HepG2 (cell line): Measurements from ENCODE around the gene ECHDC1. TPM values are rescaled to one million over a fixed set of nuclear protein-coding genes. Genes with fewer than 3 reads are reported as not detected.

Experiments
- ATAC-seq: fragments of 200-7000 bp; cut with Tn5 transposase; 3 replicates; pipeline ENCODE4 v1.9.1; 2020; ENCODE audit warnings: mild to moderate bottlenecking, moderate library complexity
- BruUV-seq: library from RNA; stranded (reverse); fragments of 400-500 nt; replicated peaks from 2 replicates; lab custom pipeline; 2021; lab: Mats Ljungman, UMichigan
- CTCF ChIA-PET: fragments of 300-600 bp; formaldehyde crosslinking; extraction: SDS; loops from one replicate; lab custom pipeline; 2021; ENCODE audit warnings: low total read pairs, inconsistent platforms, low intra/inter-chr PET ratio; lab: Yijun Ruan, JAX
- POLR2A ChIA-PET: fragments of 350-600 bp; sonication (Branson Sonifier 250); formaldehyde crosslinking; loops from one replicate; lab custom pipeline; 2020; ENCODE audit warnings: antibody characterized with exemption, inconsistent platforms; lab: Yijun Ruan, JAX
- DNase-seq: peaks from one replicate; pipeline ENCODE4 v3.0.0-alpha.2; 2015; ENCODE audit warnings: low spot score
- FAIRE-seq: peaks from 3 replicates; lab custom pipeline; 2011; peaks lifted over from hg19 to GRCh38; lab: Jason Lieb, UNC
- H2AFZ ChIP-seq: one replicate; pipeline ENCODE4 v1.6.1; 2011; ENCODE audit warnings: low read length, inconsistent platforms
- H3K27ac ChIP-seq: fragments of 300-600 bp; 3 replicates; pipeline ENCODE4 v1.8.0; 2011; ENCODE audit warnings: mixed run types, mild to moderate bottlenecking, mixed read lengths, low read length, inconsistent platforms; ENCODE audit not compliant: insufficient read depth; ENCODE audit errors: extremely low read length
- H3K27me3 ChIP-seq, 2 experiments: fragments of 200-600 bp in 1 of 2; 2 replicates in 1 of 2; 3 replicates in 1 of 2; pipeline versions ENCODE4 v1.6.0 to v1.8.0; 2011; ENCODE audit warnings: low read length in 2 of 2, mild to moderate bottlenecking in 2 of 2, moderate library complexity in 2 of 2, inconsistent platforms in 1 of 2; ENCODE audit not compliant: insufficient read depth in 2 of 2, control insufficient read depth in 1 of 2
- H3K36me3 ChIP-seq, 2 experiments: fragments of 200-600 bp in 1 of 2; replicated peaks in 1 of 2; 2 replicates in 1 of 2; 3 replicates in 1 of 2; pipeline versions ENCODE4 v1.5.1 to v1.8.0; 2011; ENCODE audit warnings: low read length in 2 of 2, inconsistent platforms in 1 of 2; ENCODE audit not compliant: insufficient read depth in 2 of 2, control insufficient read depth in 1 of 2
- H3K4me1 ChIP-seq: 2 replicates; pipeline ENCODE4 v1.5.1; 2012; ENCODE audit warnings: low read length, inconsistent platforms; ENCODE audit not compliant: insufficient read depth
- H3K4me2 ChIP-seq: 2 replicates; pipeline ENCODE4 v1.6.0; 2011; ENCODE audit warnings: low read depth, low read length, inconsistent platforms
- H3K4me3 ChIP-seq, 3 experiments: fragments of 200-600 bp in 1 of 3; sonication (generic), shearing (Covaris generic) in 1 of 3; replicated peaks in 1 of 3; 2 replicates each; pipeline ENCODE4 v1.5.1; 2011 to 2016; ENCODE audit warnings: low read length in 3 of 3, inconsistent platforms in 2 of 3, low read depth in 2 of 3, mild to moderate bottlenecking in 2 of 3, control low read depth in 1 of 3, mixed read lengths in 1 of 3; ENCODE audit not compliant: insufficient read depth in 1 of 3
- H3K79me2 ChIP-seq: one replicate; pipeline ENCODE4 v1.6.1; 2011; ENCODE audit warnings: low read length, inconsistent platforms; ENCODE audit not compliant: insufficient read depth
- H3K9ac ChIP-seq: 2 replicates; pipeline ENCODE4 v1.6.0; 2011; ENCODE audit warnings: mild to moderate bottlenecking, low read depth, low read length, inconsistent platforms; ENCODE audit not compliant: insufficient read depth
- H3K9me3 ChIP-seq: 2 replicates; pipeline ENCODE4 v1.5.1; 2012; ENCODE audit warnings: mild to moderate bottlenecking, low read length
- H4K20me1 ChIP-seq: 2 replicates; pipeline ENCODE4 v1.6.0; 2011; ENCODE audit warnings: inconsistent platforms, mild to moderate bottlenecking, low read length, moderate library complexity; ENCODE audit not compliant: insufficient read depth
- ARID4A ChIP-seq: sonication (generic); formaldehyde crosslinking; IDR thresholded peaks from 2 replicates; pipeline ENCODE4 v1.5.0; 2020; ENCODE audit warnings: mild to moderate bottlenecking, missing genetic modification reagents, borderline replicate concordance
- ATRX ChIP-seq: sonication (generic); formaldehyde crosslinking; IDR thresholded peaks from 2 replicates; pipeline ENCODE4 v1.4.0; 2020; ENCODE audit warnings: missing genetic modification reagents, borderline replicate concordance
- CCAR2 ChIP-seq: fragments of 200-400 bp; formaldehyde crosslinking; optimal IDR thresholded peaks from 2 replicates; pipeline ENCODE3; 2018; ENCODE audit warnings: low read depth, mild to moderate bottlenecking, low read length, moderate library complexity
- CHD4 ChIP-seq: fragments of 200-600 bp; sonication (generic); IDR thresholded peaks from 2 replicates; pipeline ENCODE4 v1.7.0; 2017; ENCODE audit warnings: mild to moderate bottlenecking, low read length, borderline replicate concordance
- ISX ChIP-seq: sonication (generic); formaldehyde crosslinking; conservative IDR thresholded peaks from 2 replicates; pipeline ENCODE4 v1.5.0; 2020; ENCODE audit warnings: missing genetic modification reagents
- JUNB ChIP-seq: sonication (generic); formaldehyde crosslinking; IDR thresholded peaks from 2 replicates; pipeline ENCODE4 v1.8.0; 2022; ENCODE audit warnings: missing genetic modification reagents, mild to moderate bottlenecking, borderline replicate concordance
- KDM4B ChIP-seq: sonication (generic); formaldehyde crosslinking; IDR thresholded peaks from 2 replicates; pipeline ENCODE4 v1.4.0; 2020; ENCODE audit warnings: missing genetic modification reagents
- MAFF ChIP-seq: IDR thresholded peaks from 2 replicates; pipeline ENCODE4 v1.6.1; 2011; ENCODE audit warnings: low read depth, low read length, improper control_type of control experiment
- RBM39 ChIP-seq: fragments of 200-400 bp; formaldehyde crosslinking; IDR thresholded peaks from one replicate; pipeline ENCODE4 v1.6.1; 2018; ENCODE audit warnings: antibody characterized with exemption, mild to moderate bottlenecking, low read depth, low read length; ENCODE audit not compliant: poor library complexity, severe bottlenecking
- TRIM24 ChIP-seq: sonication (generic); formaldehyde crosslinking; IDR thresholded peaks from 2 replicates; pipeline ENCODE4 v1.8.0; 2022; ENCODE audit warnings: mild to moderate bottlenecking, missing genetic modification reagents
- YY1 ChIP-seq: IDR thresholded peaks from 2 replicates; pipeline ENCODE4 v1.6.1; 2011; ENCODE audit warnings: low read length, low read depth, moderate library complexity, mild to moderate bottlenecking; ENCODE audit not compliant: insufficient read depth, insufficient replicate concordance
- ZNF33A ChIP-seq: sonication (generic); formaldehyde crosslinking; IDR thresholded peaks from 2 replicates; pipeline ENCODE4 v1.5.1; 2020; ENCODE audit warnings: missing genetic modification reagents, mild to moderate bottlenecking, moderate library complexity, borderline replicate concordance
- ZNF879 ChIP-seq: sonication (generic); formaldehyde crosslinking; IDR thresholded peaks from 2 replicates; pipeline ENCODE4 v1.8.1; 2023; ENCODE audit warnings: missing genetic modification reagents
- ZSCAN12 ChIP-seq: sonication (generic); formaldehyde crosslinking; IDR thresholded peaks from 2 replicates; pipeline ENCODE4 v1.9.0; 2021; ENCODE audit warnings: mild to moderate bottlenecking, missing genetic modification reagents
- ZSCAN21 ChIP-seq: sonication (generic); formaldehyde crosslinking; IDR thresholded peaks from 2 replicates; pipeline ENCODE4 v1.8.0; 2022; ENCODE audit warnings: mild to moderate bottlenecking, missing genetic modification reagents, moderate library complexity, borderline replicate concordance
- ZSCAN9 ChIP-seq: IDR thresholded peaks from 2 replicates; pipeline ENCODE4 v1.6.1; 2016; ENCODE audit warnings: borderline replicate concordance
- WGBS: methylation state at CpG from one replicate; pipeline ENCODE4 v1.1.6; 2017; ENCODE audit warnings: low lambda C conversion rate; 5-methylcytosine and 5-hydroxymethylcytosine counted together
- in situ Hi-C: cut with HindIII; loops from 2 replicates; pipeline ENCODE4 v1.10.0; 2017; ENCODE audit warnings: low pct_unique_long_range_greater_than_20kb; ENCODE audit not compliant: extremely low pct_ligation_motif_present
- intact Hi-C: fragments of 100-400 bp; cut with micrococcal nuclease; formaldehyde crosslinking; loops from one replicate; pipeline ENCODE4 v1.10.0; 2022; ENCODE audit not compliant: unreplicated experiment
- polyA plus RNA-seq, 8 experiments: library from polyadenylated mRNA; depleted of rRNA in 3 of 8; stranded (reverse) in 7 of 8; unstranded in 1 of 8; fragments of >200 nt; fragmentation: Illumina TruSeq in 4 of 8; extraction: Trizol in 4 of 8; gene quantifications; 2 replicates each; pipeline versions ENCODE4 v1.2.1 to v1.2.3, GENCODE V29; 2011 to 2016; ENCODE audit warnings: low read depth in 4 of 8, missing spikeins in 1 of 8, mixed read lengths in 1 of 8; ENCODE audit not compliant: insufficient read depth in 1 of 8
- total RNA-seq, 5 experiments: library from RNA; depleted of rRNA; stranded (reverse); fragments of >200 nt; fragmentation: Illumina TruSeq; extraction: Trizol; gene quantifications; 2 replicates each; pipeline ENCODE4 v1.2.3, GENCODE V29; 2016; ENCODE audit warnings: low read depth in 1 of 5
- TF ChIP-seq, protein P1 (sequence below): sonication (generic); formaldehyde crosslinking; IDR thresholded peaks from 2 replicates; pipeline ENCODE4 v1.5.0; 2020; ENCODE audit warnings: missing genetic modification reagents

Gene ECHDC1
- total and polyA plus RNA-seq, 2 of the 13 experiments (the other 11 are each of a cell fraction or from before 2014, with no cell fraction given) = 32.8 to 98.1 TPM

DNA sequence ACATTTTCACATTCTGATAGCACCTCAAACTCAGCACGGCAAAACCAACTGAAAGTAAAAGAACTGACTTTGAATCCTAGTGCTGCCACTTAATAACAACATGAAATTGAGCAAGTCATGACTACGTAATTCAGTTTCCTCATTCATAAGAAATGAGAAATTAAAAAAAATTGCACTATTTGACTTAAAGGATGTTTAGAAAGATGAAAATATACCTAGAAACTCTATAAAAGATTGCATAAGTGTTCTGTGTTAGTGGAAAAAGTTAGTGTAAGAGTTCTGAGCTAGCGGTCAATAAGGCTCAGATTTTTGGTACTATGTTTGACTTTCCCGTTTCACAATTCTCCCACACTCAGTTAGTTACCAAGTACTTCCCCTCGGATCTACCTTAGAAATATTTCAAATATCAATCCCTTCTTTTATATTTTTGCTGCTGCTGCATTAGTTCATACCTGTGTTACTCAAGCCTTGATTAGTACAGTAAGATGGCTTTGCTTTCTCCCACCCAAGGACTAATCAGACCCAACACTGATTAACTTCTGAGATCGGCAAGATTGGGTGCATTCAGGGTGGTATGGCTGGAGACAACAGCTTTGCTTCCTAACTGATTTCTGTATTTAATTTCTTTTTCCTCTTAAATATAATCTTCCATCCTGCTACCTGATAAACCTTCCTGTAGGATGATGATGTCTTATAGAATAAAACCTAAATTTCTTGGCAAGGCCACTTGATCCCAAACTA lies 25.9 kb downstream of the ECHDC1 start (continued):
- TF ChIP-seq JUNB (CRISPR knock-in tag) = no peak
- TF ChIP-seq ZNF33A (CRISPR knock-in tag) = no peak
- no peak for TF ChIP-seq ISX

DNA sequence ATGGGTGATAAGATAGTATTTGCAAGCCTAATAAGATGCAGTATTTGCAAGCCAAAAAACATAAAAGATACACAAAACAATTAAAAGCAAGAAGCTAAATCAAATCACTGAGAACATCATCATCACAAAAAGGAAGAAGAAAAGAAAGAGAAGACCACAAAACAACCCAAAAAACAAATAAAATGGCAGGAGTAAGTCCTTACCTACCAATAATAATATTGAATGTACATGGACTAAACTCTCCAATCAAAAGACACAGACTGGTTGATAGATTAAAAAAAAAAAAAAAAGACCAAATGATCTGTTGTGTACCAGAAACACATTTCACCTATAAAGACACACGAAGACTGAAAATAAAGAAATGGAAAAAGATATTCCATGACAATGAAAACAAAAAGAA lies 37.7 kb downstream of the ECHDC1 start:
- no peak for DNase-seq
- Histone ChIP-seq H3K36me3 (peaks cover 3 to 9% of the 10 kb centered on the region in 2 experiments; a peak in 3 of 5 replicates), H3K4me2 (no peak overlapping the region), H3K79me2 (peaks cover 32% of the 10 kb centered on the region), H3K9ac (no peak overlapping the region), H4K20me1 (no peaks in the 10 kb centered on the region; the same call in 1 of the 2 replicates), H3K4me3 (no peak overlapping the region), H3K9me3 (peaks cover 20% of the 10 kb centered on the region), H2AFZ (no peak overlapping the region), H3K27ac (no peak overlapping the region), H3K4me1 (peaks cover 10% of the 10 kb centered on the region), H3K27me3 (no peaks in the 10 kb centered on the region)
- ATAC-seq = no peak
- intact Hi-C loops (no loop called here), in situ Hi-C loops (loop anchor here (10.0 kb wide), 1 partner anchor 119 kb away; no protein-coding TSS in a partner anchor)
- ChIA-PET CTCF (interaction anchor here (1.5 kb wide), 1 partner anchor 115 kb away, joined by 3 read pairs; no protein-coding TSS in a partner anchor), POLR2A (interaction anchor here (1.4 kb wide), 1 partner anchor 37 kb away, joined by 4 read pairs; no protein-coding TSS in a partner anchor)
- no peak for FAIRE-seq
- whole genome bisulfite sequencing = 92% methylated on average over 1 of the region's 1 CpG
- BruUV-seq = no TSS peak
- TF ChIP-seq CCAR2 (no peak), RBM39 (no peak), ARID4A (CRISPR knock-in tag) (no peak), ATRX (no peak), ZSCAN21 (no peak), YY1 (no peak), MAFF (no peak), CHD4 (no peak), ZSCAN12 (CRISPR knock-in tag) (no peak), ZSCAN9 (CRISPR knock-in tag) (no peak), TRIM24 (CRISPR knock-in tag) (no peak), KDM4B (no peak), ZNF879 (CRISPR knock-in tag) (no peak)
- TF ChIP-seq, protein P1, sequence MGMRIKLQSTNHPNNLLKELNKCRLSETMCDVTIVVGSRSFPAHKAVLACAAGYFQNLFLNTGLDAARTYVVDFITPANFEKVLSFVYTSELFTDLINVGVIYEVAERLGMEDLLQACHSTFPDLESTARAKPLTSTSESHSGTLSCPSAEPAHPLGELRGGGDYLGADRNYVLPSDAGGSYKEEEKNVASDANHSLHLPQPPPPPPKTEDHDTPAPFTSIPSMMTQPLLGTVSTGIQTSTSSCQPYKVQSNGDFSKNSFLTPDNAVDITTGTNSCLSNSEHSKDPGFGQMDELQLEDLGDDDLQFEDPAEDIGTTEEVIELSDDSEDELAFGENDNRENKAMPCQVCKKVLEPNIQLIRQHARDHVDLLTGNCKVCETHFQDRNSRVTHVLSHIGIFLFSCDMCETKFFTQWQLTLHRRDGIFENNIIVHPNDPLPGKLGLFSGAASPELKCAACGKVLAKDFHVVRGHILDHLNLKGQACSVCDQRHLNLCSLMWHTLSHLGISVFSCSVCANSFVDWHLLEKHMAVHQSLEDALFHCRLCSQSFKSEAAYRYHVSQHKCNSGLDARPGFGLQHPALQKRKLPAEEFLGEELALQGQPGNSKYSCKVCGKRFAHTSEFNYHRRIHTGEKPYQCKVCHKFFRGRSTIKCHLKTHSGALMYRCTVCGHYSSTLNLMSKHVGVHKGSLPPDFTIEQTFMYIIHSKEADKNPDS (CRISPR knock-in tag) = no peak
